Measurements from ENCODE around the gene COA4.
"Not testable (repeated sequence)": the region's sequence is repeated elsewhere in the genome, so short reads cannot be mapped to it uniquely, and the experiment has no call there.

COA4 gene

GRCh38 chr11:73876424-73877310, at the start of gene COA4, which contains the start of gene PAAF1:
Gene COA4 (minus strand): TSS chr11:73876846. CDS start chr11:73873378, 3,468 bp downstream.
Gene PAAF1 (plus strand): TSS chr11:73876999. CDS start chr11:73877022, 23 bp downstream.
- peak; percentile 95 for DNase-seq (ENCODE audit: low read depth)

GRCh38 chr11:73921180-73921579, 44.5 kb upstream of the COA4 start:
- no peak for DNase-seq (ENCODE audit: low read depth)

GRCh38 chr11:73916435-73916834, 39.8 kb upstream of the COA4 start:
- peak; percentile 21 for DNase-seq (ENCODE audit: low read depth)

- DNase-seq (ENCODE audit: low read depth): no peak
These were observed 37.6 kb upstream of the COA4 start for GRCh38 chr11:73914284-73914683.

GRCh38 chr11:73913472-73913871, 36.8 kb upstream of the COA4 start:
- DNase-seq (ENCODE audit: low read depth): no peak

- no peak for DNase-seq (ENCODE audit: low read depth)
These were observed 35.4 kb upstream of the COA4 start for GRCh38 chr11:73912026-73912425.

- DNase-seq (ENCODE audit: low read depth): peak; percentile 67
These were observed 30.5 kb upstream of the COA4 start for GRCh38 chr11:73907191-73907590.

- no peak for DNase-seq (ENCODE audit: low read depth)
These were observed 25.7 kb upstream of the COA4 start for GRCh38 chr11:73902303-73902702.

- no peak for DNase-seq (ENCODE audit: low read depth)
These were observed 18.2 kb upstream of the COA4 start for GRCh38 chr11:73894725-73895335.

- DNase-seq (ENCODE audit: low read depth): no peak
These were observed 16.4 kb upstream of the COA4 start for GRCh38 chr11:73893041-73893440.

- no peak for DNase-seq (ENCODE audit: low read depth)
These were observed 12.9 kb upstream of the COA4 start for GRCh38 chr11:73889536-73889935.

- DNase-seq (ENCODE audit: low read depth): peak; percentile 78
These were observed 12.4 kb upstream of the COA4 start for GRCh38 chr11:73889019-73889418.

- DNase-seq (ENCODE audit: low read depth): no peak
These were observed 11.6 kb upstream of the COA4 start for GRCh38 chr11:73888244-73888643.

GRCh38 chr11:73883856-73884255, 7.2 kb upstream of the COA4 start:
- DNase-seq (ENCODE audit: low read depth): no peak

GRCh38 chr11:73880449-73880848, 3.8 kb upstream of the COA4 start:
- not testable (repeated sequence) for DNase-seq (ENCODE audit: low read depth)

- DNase-seq (ENCODE audit: low read depth): no peak
These were observed 2.1 kb upstream of the COA4 start for GRCh38 chr11:73878771-73879170.

GRCh38 chr11:73875840-73876239, 806 bp downstream of the COA4 start:
- DNase-seq (ENCODE audit: low read depth): no peak

- no peak for DNase-seq (ENCODE audit: low read depth)
These were observed 1.3 kb downstream of the COA4 start for GRCh38 chr11:73875380-73875779.

- DNase-seq (ENCODE audit: low read depth): no peak
These were observed 3.8 kb downstream of the COA4 start for GRCh38 chr11:73872749-73873357.

GRCh38 chr11:73870261-73870660, 6.4 kb downstream of the COA4 start:
- no peak for DNase-seq (ENCODE audit: low read depth)

GRCh38 chr11:73869332-73869949, 7.2 kb downstream of the COA4 start:
- peak; percentile 66 for DNase-seq (ENCODE audit: low read depth)

- DNase-seq (ENCODE audit: low read depth): peak; percentile 97
These were observed 10.1 kb downstream of the COA4 start for GRCh38 chr11:73866586-73866996.
